K562 (cell line): Measurements from ENCODE around the gene CCDC13. TPM values are rescaled to one million over a fixed set of nuclear protein-coding genes. Genes with fewer than 3 reads are reported as not detected.

Source experiments
- ARHGAP35 ChIP-seq: fragments of 450-650 bp; IDR thresholded peaks from 2 replicates; pipeline ENCODE4 v1.6.1; 2018; ENCODE audit not compliant: partially characterized antibody
- CHCHD3 ChIP-seq: fragments of 250-450 bp; sonication (Bioruptor Pico); IDR thresholded peaks from 2 replicates; pipeline ENCODE4 v2.1.2; 2022; ENCODE audit warnings: mild to moderate bottlenecking
- LCOR ChIP-seq: sonication (generic); formaldehyde crosslinking; IDR thresholded peaks from 2 replicates; pipeline ENCODE4 v1.8.0; 2022; ENCODE audit warnings: mild to moderate bottlenecking, missing genetic modification reagents
- MAFG ChIP-seq: fragments of 450-650 bp; conservative IDR thresholded peaks from 2 replicates; pipeline ENCODE4 v1.6.1; 2016; ENCODE audit warnings: missing genetic modification characterization, missing compliant biosample characterization
- MECOM ChIP-seq: fragments of 250-450 bp; sonication (Bioruptor Pico); IDR thresholded peaks from 2 replicates; pipeline ENCODE4 v1.8.0; 2022; ENCODE audit warnings: inconsistent platforms
- MIER1 ChIP-seq: fragments of 450-650 bp; IDR thresholded peaks from 2 replicates; pipeline ENCODE4 v1.6.1; 2016; ENCODE audit warnings: antibody characterized with exemption, mild to moderate bottlenecking, low read depth
- MTF1 ChIP-seq: fragments of 250-450 bp; sonication (Bioruptor Pico); IDR thresholded peaks from 2 replicates; pipeline ENCODE4 v1.9.0; 2021; ENCODE audit warnings: moderate library complexity, mild to moderate bottlenecking, inconsistent platforms, borderline replicate concordance
- SMARCA5 ChIP-seq: fragments of 450-650 bp; IDR thresholded peaks from 2 replicates; pipeline ENCODE4 v1.6.1; 2016
- TBL1XR1 ChIP-seq, 2 experiments: IDR thresholded peaks; 2 replicates each; pipeline ENCODE4 v1.6.1; 2012; ENCODE audit warnings: improper control_type of control experiment in 2 of 2, low read length in 2 of 2, mild to moderate bottlenecking in 1 of 2
- U2AF2 ChIP-seq: fragments of 200-400 bp; formaldehyde crosslinking; optimal IDR thresholded peaks from 2 replicates; pipeline ENCODE3; 2017; ENCODE audit warnings: low read depth, mild to moderate bottlenecking, low read length
- ZFP36 ChIP-seq: fragments of 150-350 bp; IDR thresholded peaks from 2 replicates; pipeline ENCODE4 v1.6.1; 2018; ENCODE audit warnings: low read length, low read depth; ENCODE audit not compliant: partially characterized antibody
- polyA plus RNA-seq, 8 experiments: library from polyadenylated mRNA; depleted of rRNA in 4 of 8; stranded (reverse) in 5 of 8; unstranded in 3 of 8; fragments of >200 nt; fragmentation: Nextera tagmentation in 2 of 8; fragmentation: Illumina TruSeq in 1 of 8; extraction: Ambion mirVana in 2 of 8; extraction: Trizol in 1 of 8; gene quantifications; 2 replicates each; pipeline versions ENCODE4 v1.2.1 to v1.2.3, GENCODE V29; 2011 to 2014; ENCODE audit warnings: inconsistent platforms in 1 of 8, missing spikeins in 1 of 8
- total RNA-seq, 7 experiments: library from RNA; depleted of rRNA in 6 of 7; stranded (reverse); fragments of >200 nt in 6 of 7; fragmentation: Illumina TruSeq in 2 of 7; extraction: Trizol in 2 of 7; gene quantifications; 2 replicates each; pipeline versions ENCODE4 v1.2.1 to v1.2.3, GENCODE V29; 2011 to 2021; ENCODE audit warnings: low replicate concordance in 1 of 7
- TF ChIP-seq, protein P1 (sequence below): fragments of 450-650 bp; IDR thresholded peaks from 2 replicates; pipeline ENCODE4 v1.7.1; 2018; ENCODE audit warnings: mild to moderate bottlenecking, low read depth; ENCODE audit not compliant: partially characterized antibody
- TF ChIP-seq, protein P2 (sequence below): sonication (generic); formaldehyde crosslinking; IDR thresholded peaks from 2 replicates; pipeline ENCODE4 v1.8.0; 2022; ENCODE audit warnings: missing genetic modification reagents, mild to moderate bottlenecking, borderline replicate concordance
- TF ChIP-seq, protein P3 (sequence below): fragments of 450-650 bp; formaldehyde crosslinking; IDR thresholded peaks from 2 replicates; pipeline ENCODE4 v1.4.0; 2020; ENCODE audit warnings: mild to moderate bottlenecking, moderate library complexity
- TF ChIP-seq, protein P4 (sequence below): IDR thresholded peaks from 2 replicates; pipeline ENCODE4 v1.6.1; 2011; ENCODE audit warnings: borderline replicate concordance, low read depth, mild to moderate bottlenecking, moderate library complexity, low read length; ENCODE audit not compliant: insufficient read depth, poor library complexity, severe bottlenecking
- TF ChIP-seq, protein P5 (sequence below): fragments of 450-650 bp; IDR thresholded peaks from 2 replicates; pipeline ENCODE4 v1.6.1; 2016; ENCODE audit warnings: borderline replicate concordance
- TF ChIP-seq, protein P6 (sequence below): IDR thresholded peaks from 3 replicates; pipeline ENCODE4 v1.6.1; 2011; ENCODE audit warnings: borderline replicate concordance, mild to moderate bottlenecking; ENCODE audit not compliant: insufficient read length, insufficient read depth

Gene CCDC13
- total and polyA plus RNA-seq, 9 of the 15 experiments (the other 6 are each of a cell fraction or from before 2014, with no cell fraction given): 0.20 to 0.70 (median 0.48) TPM; not detected in 2

DNA sequence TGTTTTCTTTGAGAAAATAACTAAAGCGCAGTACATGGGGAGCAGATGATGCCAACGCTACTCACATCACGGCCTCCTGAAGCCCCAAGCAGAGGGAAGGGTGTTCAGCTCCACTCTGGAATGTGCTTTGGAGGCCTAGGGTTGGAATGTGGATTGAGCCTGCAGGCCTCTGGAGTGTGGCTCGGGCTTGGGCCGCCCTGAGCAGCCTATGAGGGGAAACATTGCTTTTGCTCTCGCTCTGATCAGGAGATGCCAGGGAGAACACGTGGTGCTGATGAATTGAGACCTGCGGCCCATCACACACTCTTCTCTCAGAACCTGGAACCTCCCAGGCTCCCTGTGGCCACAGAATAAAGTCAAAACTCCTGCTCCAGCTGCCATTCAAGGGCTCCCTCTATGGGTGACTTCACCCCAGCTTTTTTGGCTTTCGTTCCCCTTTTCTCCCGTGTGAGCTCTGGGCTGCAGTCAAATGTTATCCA lies 23.3 kb downstream of the CCDC13 start (continued):
- TF ChIP-seq MIER1 (no peak), ZFP36 (no peak), SMARCA5 (no peak), CHCHD3 (CRISPR knock-in tag) (no peak), MECOM (CRISPR knock-in tag) (no peak), ARHGAP35 (no peak), U2AF2 (no peak), MAFG (tag) (no peak), TBL1XR1 (IDR thresholded peaks at IDR 0.05; ENCODE audit: low read length in 2 of 2) (no peak), MTF1 (CRISPR knock-in tag) (no peak), LCOR (CRISPR knock-in tag) (0 out of 2 replicates have a peak, but pooled peaks have one; percentile 45)
- TF ChIP-seq, protein P1, sequence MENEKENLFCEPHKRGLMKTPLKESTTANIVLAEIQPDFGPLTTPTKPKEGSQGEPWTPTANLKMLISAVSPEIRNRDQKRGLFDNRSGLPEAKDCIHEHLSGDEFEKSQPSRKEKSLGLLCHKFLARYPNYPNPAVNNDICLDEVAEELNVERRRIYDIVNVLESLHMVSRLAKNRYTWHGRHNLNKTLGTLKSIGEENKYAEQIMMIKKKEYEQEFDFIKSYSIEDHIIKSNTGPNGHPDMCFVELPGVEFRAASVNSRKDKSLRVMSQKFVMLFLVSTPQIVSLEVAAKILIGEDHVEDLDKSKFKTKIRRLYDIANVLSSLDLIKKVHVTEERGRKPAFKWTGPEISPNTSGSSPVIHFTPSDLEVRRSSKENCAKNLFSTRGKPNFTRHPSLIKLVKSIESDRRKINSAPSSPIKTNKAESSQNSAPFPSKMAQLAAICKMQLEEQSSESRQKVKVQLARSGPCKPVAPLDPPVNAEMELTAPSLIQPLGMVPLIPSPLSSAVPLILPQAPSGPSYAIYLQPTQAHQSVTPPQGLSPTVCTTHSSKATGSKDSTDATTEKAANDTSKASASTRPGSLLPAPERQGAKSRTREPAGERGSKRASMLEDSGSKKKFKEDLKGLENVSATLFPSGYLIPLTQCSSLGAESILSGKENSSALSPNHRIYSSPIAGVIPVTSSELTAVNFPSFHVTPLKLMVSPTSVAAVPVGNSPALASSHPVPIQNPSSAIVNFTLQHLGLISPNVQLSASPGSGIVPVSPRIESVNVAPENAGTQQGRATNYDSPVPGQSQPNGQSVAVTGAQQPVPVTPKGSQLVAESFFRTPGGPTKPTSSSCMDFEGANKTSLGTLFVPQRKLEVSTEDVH: no peak
- TF ChIP-seq, protein P2, sequence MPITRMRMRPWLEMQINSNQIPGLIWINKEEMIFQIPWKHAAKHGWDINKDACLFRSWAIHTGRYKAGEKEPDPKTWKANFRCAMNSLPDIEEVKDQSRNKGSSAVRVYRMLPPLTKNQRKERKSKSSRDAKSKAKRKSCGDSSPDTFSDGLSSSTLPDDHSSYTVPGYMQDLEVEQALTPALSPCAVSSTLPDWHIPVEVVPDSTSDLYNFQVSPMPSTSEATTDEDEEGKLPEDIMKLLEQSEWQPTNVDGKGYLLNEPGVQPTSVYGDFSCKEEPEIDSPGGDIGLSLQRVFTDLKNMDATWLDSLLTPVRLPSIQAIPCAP: no peak
- TF ChIP-seq, protein P3, sequence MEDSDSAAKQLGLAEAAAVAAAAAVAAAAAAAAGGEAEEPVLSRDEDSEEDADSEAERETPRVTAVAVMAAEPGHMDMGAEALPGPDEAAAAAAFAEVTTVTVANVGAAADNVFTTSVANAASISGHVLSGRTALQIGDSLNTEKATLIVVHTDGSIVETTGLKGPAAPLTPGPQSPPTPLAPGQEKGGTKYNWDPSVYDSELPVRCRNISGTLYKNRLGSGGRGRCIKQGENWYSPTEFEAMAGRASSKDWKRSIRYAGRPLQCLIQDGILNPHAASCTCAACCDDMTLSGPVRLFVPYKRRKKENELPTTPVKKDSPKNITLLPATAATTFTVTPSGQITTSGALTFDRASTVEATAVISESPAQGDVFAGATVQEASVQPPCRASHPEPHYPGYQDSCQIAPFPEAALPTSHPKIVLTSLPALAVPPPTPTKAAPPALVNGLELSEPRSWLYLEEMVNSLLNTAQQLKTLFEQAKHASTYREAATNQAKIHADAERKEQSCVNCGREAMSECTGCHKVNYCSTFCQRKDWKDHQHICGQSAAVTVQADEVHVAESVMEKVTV (CRISPR knock-in tag): peak; percentile 31; the same call in 1 of the 2 replicates
- TF ChIP-seq, protein P4, sequence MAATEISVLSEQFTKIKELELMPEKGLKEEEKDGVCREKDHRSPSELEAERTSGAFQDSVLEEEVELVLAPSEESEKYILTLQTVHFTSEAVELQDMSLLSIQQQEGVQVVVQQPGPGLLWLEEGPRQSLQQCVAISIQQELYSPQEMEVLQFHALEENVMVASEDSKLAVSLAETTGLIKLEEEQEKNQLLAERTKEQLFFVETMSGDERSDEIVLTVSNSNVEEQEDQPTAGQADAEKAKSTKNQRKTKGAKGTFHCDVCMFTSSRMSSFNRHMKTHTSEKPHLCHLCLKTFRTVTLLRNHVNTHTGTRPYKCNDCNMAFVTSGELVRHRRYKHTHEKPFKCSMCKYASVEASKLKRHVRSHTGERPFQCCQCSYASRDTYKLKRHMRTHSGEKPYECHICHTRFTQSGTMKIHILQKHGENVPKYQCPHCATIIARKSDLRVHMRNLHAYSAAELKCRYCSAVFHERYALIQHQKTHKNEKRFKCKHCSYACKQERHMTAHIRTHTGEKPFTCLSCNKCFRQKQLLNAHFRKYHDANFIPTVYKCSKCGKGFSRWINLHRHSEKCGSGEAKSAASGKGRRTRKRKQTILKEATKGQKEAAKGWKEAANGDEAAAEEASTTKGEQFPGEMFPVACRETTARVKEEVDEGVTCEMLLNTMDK: peak; percentile 37
- TF ChIP-seq, protein P5, sequence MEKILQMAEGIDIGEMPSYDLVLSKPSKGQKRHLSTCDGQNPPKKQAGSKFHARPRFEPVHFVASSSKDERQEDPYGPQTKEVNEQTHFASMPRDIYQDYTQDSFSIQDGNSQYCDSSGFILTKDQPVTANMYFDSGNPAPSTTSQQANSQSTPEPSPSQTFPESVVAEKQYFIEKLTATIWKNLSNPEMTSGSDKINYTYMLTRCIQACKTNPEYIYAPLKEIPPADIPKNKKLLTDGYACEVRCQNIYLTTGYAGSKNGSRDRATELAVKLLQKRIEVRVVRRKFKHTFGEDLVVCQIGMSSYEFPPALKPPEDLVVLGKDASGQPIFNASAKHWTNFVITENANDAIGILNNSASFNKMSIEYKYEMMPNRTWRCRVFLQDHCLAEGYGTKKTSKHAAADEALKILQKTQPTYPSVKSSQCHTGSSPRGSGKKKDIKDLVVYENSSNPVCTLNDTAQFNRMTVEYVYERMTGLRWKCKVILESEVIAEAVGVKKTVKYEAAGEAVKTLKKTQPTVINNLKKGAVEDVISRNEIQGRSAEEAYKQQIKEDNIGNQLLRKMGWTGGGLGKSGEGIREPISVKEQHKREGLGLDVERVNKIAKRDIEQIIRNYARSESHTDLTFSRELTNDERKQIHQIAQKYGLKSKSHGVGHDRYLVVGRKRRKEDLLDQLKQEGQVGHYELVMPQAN: no peak
- TF ChIP-seq, protein P6, sequence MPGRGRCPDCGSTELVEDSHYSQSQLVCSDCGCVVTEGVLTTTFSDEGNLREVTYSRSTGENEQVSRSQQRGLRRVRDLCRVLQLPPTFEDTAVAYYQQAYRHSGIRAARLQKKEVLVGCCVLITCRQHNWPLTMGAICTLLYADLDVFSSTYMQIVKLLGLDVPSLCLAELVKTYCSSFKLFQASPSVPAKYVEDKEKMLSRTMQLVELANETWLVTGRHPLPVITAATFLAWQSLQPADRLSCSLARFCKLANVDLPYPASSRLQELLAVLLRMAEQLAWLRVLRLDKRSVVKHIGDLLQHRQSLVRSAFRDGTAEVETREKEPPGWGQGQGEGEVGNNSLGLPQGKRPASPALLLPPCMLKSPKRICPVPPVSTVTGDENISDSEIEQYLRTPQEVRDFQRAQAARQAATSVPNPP: no peak
